Stimulated activated naive CD8-positive, alpha-beta T cell treated with anti-CD3 and anti-CD28 coated beads, Interleukin-15, amount 100 ng/mL, for 72 hours (primary cell): Measurements from ENCODE around the gene CASZ1.

Experiments
- ATAC-seq: fragments of 150-1000 bp; cut with Tn5 transposase; 2 replicates; pipeline ENCODE4 v1.10.0; 2021; ENCODE audit warnings: mild to moderate bottlenecking, moderate library complexity
- DNase-seq, 2 donors: peaks; one replicate each; pipeline ENCODE4 v3.0.0; 2021 to 2022
- H3K27ac Mint-ChIP-seq, 2 donors: one replicate each; pipeline ENCODE4 v1.8.0; 2022; ENCODE audit warnings: mild to moderate bottlenecking in 2 of 2, mixed read lengths in 2 of 2, moderate library complexity in 2 of 2
- H3K27me3 Mint-ChIP-seq: one replicate; pipeline ENCODE4 v1.8.0; 2022; ENCODE audit warnings: mixed read lengths
- H3K4me1 Mint-ChIP-seq: one replicate; pipeline ENCODE4 v1.8.0; 2022; ENCODE audit warnings: mild to moderate bottlenecking, mixed read lengths
- H3K4me3 Mint-ChIP-seq, 2 donors: one replicate each; pipeline ENCODE4 v1.8.0; 2022; ENCODE audit warnings: mild to moderate bottlenecking in 2 of 2, mixed read lengths in 2 of 2, moderate library complexity in 1 of 2
- H3K9me3 Mint-ChIP-seq, 2 donors: one replicate each; pipeline ENCODE4 v1.8.0; 2022; ENCODE audit warnings: mixed read lengths in 2 of 2

CASZ1 gene

DNA sequence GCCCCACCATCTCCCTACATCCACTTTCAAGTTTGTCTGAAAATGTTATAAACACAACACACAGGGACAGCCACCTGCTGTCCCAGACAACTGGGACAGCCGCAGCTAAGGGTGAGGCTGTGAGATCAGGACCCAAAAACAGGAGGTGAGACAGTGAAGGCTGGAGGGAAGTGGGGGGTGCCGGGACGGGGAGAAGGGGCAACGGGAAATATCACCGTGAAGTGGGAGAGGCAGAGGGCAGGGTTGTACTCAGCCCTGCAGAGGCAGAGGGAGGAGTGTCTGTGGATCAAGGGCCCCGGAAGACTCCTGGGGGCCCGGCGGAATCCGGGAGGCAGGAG is 114.4 kb downstream of the CASZ1 start:
- no peak overlapping the region for H3K27ac Mint-ChIP-seq
- H3K4me3 Mint-ChIP-seq, result no peak overlapping the region
- DNase-seq (no peak), ATAC-seq (no peak)
- peaks cover 22% of the 10 kb centered on the region for H3K4me1 Mint-ChIP-seq
- H3K27me3 Mint-ChIP-seq, result no peaks in the 10 kb centered on the region
- H3K9me3 Mint-ChIP-seq, result no peaks in the 10 kb centered on the region

DNA sequence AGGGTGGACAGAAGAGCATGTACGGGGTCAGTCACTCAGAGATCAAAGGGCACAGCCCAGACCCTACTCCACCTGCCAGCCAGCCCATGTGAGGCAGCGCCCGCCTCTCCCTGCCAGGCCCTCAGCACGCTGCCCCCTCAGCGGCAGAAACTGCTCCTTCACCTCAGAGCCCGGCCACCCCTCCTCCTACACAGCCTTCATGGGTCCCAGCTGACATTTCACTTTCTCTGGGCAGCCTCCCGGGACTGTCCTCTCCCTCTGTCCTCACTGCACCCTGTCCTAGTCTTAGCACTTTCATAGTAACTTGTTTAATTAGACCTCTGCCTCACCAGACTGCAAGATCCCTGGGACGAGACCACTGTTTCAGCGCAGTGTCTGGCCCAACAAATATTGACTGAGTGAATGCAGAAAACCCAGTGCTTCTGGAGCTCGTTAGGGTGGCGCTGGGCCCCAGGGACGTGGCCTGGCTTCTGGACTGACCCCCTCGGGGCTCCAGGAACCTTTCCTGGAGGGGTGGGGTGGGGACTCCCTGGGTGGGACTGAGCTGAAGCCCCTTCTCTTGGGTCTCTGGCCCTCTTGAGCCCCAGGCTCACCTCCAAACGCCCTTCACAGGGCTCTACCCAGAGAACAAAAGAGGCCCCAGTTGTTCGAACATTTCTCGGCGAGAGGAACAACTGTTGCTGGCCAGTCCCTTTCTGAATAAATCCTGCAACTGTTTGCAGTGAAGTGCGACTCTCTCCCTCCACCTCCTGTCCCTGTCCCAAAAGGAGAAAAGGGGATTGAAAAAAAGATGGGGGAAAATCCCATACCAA is 114.9 kb downstream of the CASZ1 start:
- DNase-seq (no peak), ATAC-seq (no peak)
- H3K27me3 Mint-ChIP-seq, result no peaks in the 10 kb centered on the region
- H3K27ac Mint-ChIP-seq, result peak overlapping the region in 1 of 2 donors; percentile 56
- H3K4me3 Mint-ChIP-seq, result no peak overlapping the region
- no peaks in the 10 kb centered on the region for H3K9me3 Mint-ChIP-seq
- H3K4me1 Mint-ChIP-seq, result peaks cover 28% of the 10 kb centered on the region

DNA sequence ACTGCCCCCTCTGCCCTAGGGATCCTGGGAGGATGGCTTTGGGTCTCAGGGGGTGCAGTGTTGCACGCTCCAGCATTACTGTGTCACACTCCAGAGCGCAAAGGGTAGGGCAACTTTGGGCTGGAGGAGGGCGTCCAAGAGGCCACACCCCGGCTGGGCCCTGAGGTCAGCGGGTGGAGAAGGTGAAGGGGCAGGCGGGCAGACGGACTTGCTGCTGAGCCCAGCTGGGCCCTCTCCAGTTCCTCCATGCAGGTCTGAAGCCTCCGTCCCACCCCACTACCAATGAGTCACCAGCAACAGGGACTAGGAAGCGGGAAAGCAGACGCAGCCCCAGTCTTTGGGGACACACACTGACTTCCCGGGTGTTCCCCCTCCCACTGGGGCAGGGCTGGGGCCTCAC is 116.0 kb downstream of the CASZ1 start:
- DNase-seq (no peak), ATAC-seq (no peak)
- Mint-ChIP-seq H3K27ac (no peak overlapping the region), H3K4me1 (peaks cover 34% of the 10 kb centered on the region), H3K9me3 (no peaks in the 10 kb centered on the region), H3K27me3 (no peaks in the 10 kb centered on the region), H3K4me3 (no peak overlapping the region)

DNA sequence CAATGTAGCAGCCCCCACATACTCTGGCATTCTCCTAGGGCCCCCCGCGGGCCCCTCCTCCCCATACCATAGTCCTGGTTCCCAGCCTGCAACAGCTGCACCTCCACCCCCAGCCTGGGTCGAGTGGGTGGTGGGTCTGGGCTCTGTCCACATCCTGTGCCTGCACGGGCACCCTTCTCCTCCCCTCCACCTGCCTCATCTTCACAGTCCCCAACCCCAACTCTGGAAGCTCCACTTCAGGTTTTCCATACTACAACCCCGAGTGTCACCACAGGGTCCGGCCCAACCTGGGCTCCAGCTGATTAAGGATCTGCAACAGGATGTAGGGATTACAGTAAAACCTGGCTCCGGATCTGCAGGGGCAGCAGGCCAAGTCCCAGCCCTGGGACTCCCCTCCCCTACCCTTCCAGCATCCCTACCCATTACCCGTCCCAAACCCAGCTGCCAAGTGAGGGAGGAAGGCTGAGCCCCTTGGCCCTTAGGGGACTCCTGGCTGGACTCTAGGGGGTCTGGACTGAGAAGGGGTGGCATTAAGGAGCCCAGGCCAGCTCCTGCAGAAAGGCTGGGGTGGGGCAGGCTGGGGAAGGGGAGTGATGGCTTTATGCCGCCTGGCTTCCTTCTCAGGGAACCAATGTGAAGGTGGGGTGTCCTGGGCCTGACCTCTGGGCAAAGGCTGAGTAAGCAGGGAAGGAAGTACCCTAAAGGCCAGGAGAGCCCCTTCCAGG is 116.8 kb downstream of the CASZ1 start:
- no peak overlapping the region for H3K4me3 Mint-ChIP-seq
- H3K27ac Mint-ChIP-seq, result peak overlapping the region in 1 of 2 donors; percentile 54
- no peaks in the 10 kb centered on the region for H3K27me3 Mint-ChIP-seq
- no peaks in the 10 kb centered on the region for H3K9me3 Mint-ChIP-seq
- peaks cover 34% of the 10 kb centered on the region for H3K4me1 Mint-ChIP-seq
- DNase-seq (no peak), ATAC-seq (peak; percentile 44)

DNA sequence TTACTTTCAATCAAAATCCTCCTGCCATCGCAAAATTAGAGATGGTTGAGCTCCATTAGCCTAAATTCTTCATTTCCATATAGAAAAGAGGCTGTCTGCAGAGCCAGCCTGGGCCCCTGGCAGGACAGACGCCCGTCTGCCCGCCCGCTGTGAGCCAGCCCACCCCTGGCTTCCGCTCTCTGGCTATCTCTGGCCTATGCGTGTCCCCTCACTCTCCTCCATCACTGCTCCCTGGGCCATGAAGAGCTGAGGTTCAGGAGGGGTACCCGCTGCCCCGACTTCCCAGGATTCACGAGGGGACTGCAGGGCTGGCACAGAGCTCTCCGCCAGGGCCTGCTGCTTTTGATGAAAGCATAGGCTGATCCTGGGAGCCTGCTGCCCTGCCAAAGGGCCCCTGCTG is 117.6 kb downstream of the CASZ1 start:
- DNase-seq, result no peak
- no peak overlapping the region for H3K27ac Mint-ChIP-seq
- no peak overlapping the region for H3K4me3 Mint-ChIP-seq
- no peaks in the 10 kb centered on the region for H3K9me3 Mint-ChIP-seq
- H3K4me1 Mint-ChIP-seq, result peaks cover 34% of the 10 kb centered on the region
- ATAC-seq, result no peak
- H3K27me3 Mint-ChIP-seq, result no peaks in the 10 kb centered on the region

DNA sequence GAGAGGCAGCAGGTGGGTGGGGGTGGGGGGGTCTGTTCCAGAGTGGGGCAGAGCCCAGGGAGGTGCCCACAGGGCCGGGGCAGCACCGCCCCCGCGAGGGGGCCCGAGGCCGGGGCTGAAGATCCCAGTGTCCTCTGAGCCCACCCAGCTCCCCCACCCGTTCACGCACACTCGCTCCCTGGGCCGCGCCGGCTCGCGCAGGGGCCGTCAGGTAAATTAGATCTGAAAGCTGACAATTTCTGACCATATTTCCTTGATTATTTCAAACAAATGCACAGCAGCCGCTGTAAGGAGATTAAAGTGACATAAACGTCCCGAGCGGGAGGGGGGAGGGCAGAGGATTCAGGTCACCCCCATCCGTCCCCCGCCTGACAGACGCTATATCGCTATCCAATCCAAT is 118.0 kb downstream of the CASZ1 start:
- no peak for ATAC-seq

DNA sequence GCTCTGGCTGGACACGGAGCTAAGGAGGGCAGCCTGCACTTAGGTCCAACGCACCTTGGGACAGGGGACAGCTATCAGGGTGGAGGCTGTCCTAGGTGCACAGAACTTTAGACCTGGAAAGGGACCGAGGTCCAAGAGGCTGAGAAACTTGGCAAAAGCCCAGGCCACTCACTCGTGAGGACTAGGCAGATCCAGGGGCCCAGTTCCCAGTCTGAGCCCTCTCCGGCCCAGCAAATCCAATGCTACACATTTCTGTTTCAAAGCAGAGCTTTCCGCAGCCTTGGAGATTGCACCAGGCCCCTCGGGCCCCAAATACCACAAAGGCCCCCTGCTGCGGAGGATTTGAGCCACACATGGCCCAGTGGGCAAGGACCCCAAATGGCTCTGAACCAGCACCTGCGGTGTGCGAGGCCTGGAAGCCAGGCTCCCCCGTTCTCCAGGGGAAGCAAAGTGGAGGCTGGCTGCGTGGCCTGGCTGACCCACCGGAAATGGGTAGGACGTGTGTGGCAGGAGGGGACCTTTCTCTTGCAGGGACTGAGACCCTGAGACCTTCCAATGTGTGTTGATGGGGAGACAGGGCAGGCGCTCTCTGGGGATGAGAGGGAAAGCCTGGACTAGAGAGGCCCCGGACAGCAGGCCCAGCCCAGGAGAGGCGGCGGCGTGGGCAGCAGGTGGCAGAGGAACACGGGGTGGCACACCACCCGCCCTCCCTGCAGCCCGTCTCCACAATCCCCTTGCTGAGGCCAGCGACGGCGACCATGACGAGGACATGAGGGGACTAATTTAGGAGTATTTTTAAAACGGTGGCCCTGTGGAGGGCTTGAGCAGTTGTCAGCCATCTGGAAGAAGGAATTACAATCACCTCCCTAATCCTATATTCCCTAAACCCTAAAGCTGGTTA is 118.7 kb downstream of the CASZ1 start:
- ATAC-seq (no peak), DNase-seq (no peak)
- Mint-ChIP-seq H3K27ac (peak overlapping the region in 1 of 2 donors; percentile 46), H3K27me3 (no peaks in the 10 kb centered on the region), H3K9me3 (no peaks in the 10 kb centered on the region), H3K4me1 (peaks cover 28% of the 10 kb centered on the region), H3K4me3 (no peak overlapping the region)

More for the DNA sequence above, 118.0 kb downstream of the CASZ1 start:
- Mint-ChIP-seq H3K4me3 (no peak overlapping the region), H3K9me3 (no peaks in the 10 kb centered on the region), H3K4me1 (peaks cover 34% of the 10 kb centered on the region), H3K27me3 (no peaks in the 10 kb centered on the region), H3K27ac (no peak overlapping the region)
- no peak for DNase-seq

DNA sequence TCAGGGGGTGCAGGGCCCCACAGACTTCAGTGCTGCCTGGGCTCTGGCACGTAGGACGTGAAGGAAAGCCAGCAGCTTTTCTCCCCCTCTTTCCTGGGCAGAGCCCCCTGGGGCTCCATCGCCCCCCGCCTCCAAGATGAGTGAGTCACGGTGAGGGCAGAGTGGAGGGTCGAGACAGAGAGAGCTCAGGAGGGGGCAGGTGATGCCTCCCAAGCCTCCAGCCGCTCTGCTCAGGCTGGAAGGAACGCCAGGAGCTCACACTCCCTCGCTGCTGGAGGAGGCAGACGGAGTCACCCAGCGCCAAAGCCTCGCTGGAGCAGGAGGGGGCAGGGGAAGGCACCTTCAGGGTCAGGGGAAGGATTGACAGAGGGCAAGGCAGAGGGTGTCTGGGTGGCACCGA is 119.5 kb downstream of the CASZ1 start:
- Mint-ChIP-seq H3K4me3 (no peak overlapping the region), H3K27me3 (no peaks in the 10 kb centered on the region), H3K4me1 (peaks cover 25% of the 10 kb centered on the region), H3K9me3 (no peaks in the 10 kb centered on the region), H3K27ac (peak overlapping the region in 1 of 2 donors; percentile 46)
- DNase-seq (no peak), ATAC-seq (no peak)

DNA sequence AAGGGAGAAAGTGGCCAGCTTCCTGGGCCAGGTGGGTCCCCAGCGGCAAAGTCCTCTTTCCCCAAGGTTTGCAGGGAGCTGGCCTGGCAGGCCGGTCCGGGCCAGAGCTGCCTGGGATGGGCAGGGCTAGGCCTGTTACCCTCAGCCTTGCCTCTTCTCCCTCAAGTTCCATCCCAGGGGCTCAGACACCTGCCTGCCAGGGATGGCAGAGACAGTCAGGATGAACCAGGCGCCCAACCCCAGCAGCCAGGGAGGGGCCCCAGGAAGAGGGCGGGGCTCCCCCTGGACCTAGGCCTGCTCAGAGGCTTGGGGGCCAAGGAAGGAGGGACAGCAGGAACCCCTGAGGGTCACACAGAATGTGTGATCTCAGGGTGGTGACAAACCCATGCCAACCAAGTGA is 120.6 kb downstream of the CASZ1 start:
- DNase-seq, result no peak
- Mint-ChIP-seq H3K9me3 (no peaks in the 10 kb centered on the region), H3K27ac (no peak overlapping the region), H3K4me1 (peaks cover 20% of the 10 kb centered on the region), H3K4me3 (no peak overlapping the region), H3K27me3 (no peaks in the 10 kb centered on the region)
- no peak for ATAC-seq

DNA sequence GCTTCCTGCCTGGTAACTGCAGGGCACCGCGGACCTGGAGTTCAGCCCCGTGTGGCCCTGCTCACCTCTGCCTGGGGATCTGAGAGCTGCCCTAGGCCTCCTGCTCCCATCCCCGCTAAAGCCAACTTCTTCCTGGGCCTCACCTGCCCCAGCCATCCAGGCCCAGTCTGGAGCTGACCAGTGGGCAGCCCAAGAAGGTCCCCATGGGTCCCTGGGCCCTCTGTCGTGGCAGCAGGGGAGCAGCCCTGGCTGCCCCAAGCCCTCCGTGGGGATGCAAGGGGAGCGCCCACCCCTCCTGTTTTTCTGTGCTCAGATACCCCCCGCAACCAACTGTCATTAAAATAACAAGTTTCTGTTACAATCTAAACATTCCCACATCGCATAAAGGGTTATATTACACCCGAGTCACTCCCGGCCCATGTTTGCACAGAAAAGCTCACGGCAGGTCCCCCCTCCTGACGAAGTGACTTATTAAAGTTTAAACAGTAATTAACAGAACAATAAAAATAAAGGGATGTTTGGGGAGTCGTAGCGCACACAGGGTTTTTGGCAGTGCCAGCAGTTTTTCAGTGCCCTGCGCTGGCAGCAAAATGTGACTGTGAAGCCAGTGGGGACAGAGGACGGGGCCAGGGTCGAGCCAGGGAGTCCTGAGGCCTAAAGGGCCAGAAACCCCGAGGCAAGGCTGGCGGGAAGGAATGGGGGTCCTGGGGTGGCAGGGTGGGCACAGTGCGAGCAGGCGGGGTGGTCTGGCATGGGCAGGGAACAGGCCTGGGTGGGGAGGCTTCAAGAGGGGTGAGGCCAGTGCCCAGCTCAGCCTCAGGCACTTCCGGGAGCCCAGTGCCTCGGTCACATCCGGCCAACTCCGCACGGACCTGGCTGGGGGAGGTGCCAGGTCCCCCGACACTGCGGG is 121.5 kb downstream of the CASZ1 start:
- DNase-seq, result no peak
- Mint-ChIP-seq H3K27me3 (no peaks in the 10 kb centered on the region), H3K4me3 (no peak overlapping the region), H3K4me1 (peaks cover 20% of the 10 kb centered on the region), H3K9me3 (no peaks in the 10 kb centered on the region), H3K27ac (no peak overlapping the region)
- ATAC-seq, result no peak

DNA sequence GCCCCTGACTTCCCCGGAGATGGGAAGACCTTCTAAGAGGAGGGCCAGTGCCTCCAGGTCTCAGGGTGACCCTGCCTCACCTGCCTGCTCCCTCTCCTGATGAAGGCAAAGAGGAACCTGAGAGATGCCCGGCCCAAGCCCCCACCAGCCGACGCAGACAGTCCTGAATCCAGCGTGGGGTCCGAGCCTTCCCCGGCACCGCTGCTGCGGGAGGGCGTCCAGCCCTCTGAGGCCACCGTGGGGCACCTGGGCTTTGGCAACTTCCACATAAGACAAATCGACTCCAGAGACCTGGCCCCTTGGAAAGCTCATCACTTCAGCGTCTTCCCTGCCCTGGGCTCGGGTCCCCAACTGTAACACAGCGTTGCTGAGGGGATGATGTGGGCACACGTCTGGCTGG is 122.2 kb downstream of the CASZ1 start:
- no peak overlapping the region for H3K4me3 Mint-ChIP-seq
- DNase-seq (no peak), ATAC-seq (no peak)
- no peaks in the 10 kb centered on the region for H3K9me3 Mint-ChIP-seq
- no peaks in the 10 kb centered on the region for H3K27me3 Mint-ChIP-seq
- no peak overlapping the region for H3K27ac Mint-ChIP-seq
- peaks cover 14% of the 10 kb centered on the region for H3K4me1 Mint-ChIP-seq

DNA sequence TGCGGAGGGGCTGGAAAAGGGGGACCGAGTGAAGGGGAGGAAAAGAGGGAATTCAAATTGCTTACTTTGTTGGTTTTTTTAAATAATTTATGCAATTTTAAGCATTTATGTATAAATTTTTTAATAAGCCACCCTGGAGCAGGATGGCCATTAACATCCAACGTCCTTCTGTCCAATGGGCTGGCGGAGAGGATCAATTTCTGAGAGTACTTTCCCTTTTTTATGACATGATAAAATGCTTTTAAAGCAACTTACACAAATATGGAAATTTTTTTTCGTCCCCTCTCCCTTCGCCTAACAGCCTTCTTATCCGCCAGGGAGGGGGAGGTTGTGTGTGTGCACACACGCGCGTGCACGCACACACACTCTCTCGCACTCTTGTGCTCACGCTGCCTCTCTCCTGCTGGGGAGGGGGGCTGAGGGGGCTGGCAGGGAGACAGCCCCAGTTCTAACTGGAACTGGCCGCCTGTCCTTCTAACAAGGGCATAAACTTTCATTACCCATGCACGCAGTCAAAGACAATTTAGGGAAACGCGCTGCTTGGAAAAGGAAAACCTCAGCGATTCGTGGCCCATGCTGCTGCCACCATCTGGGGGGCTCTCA is 123.2 kb downstream of the CASZ1 start:
- DNase-seq (no peak), ATAC-seq (no peak)
- Mint-ChIP-seq H3K4me3 (no peak overlapping the region), H3K27ac (no peak overlapping the region), H3K9me3 (no peaks in the 10 kb centered on the region), H3K27me3 (no peaks in the 10 kb centered on the region), H3K4me1 (peaks cover 13% of the 10 kb centered on the region)

DNA sequence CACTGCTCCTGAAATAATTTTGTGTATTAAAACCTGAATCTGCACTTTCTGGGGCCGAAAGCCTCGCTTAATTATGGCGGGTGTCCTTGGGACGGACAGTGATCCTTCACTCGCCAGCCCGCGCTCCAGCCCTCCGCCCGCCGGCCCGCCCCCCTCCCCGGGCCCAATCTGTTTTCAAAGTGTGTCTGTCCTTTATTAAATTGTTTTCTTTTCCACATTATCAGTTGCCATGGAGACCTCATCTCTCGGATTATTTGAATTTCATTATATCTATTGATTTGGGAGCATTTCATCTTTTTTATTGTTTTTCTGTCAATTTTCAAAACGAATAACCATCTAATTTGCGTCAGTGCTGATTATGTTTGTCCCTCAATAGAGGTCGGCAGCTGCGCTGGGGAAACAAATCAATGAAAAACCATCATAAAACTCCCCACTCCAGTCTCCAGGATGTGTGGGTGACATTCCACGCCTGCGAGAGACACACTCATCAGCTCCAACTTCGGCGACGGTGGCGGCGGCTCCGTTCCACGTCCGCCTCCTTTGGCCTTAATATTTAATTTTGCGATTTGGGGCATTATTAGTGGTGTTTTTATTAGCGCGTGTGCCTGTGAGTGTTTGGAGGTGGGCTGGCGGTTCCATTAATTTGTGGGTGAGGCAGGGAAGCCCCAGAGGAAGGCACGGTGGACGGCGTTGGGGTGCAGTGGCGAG is 123.9 kb downstream of the CASZ1 start:
- Mint-ChIP-seq H3K9me3 (no peaks in the 10 kb centered on the region), H3K27me3 (no peaks in the 10 kb centered on the region), H3K27ac (no peak overlapping the region), H3K4me3 (no peak overlapping the region), H3K4me1 (peaks cover 13% of the 10 kb centered on the region)
- no peak for ATAC-seq
- no peak for DNase-seq

DNA sequence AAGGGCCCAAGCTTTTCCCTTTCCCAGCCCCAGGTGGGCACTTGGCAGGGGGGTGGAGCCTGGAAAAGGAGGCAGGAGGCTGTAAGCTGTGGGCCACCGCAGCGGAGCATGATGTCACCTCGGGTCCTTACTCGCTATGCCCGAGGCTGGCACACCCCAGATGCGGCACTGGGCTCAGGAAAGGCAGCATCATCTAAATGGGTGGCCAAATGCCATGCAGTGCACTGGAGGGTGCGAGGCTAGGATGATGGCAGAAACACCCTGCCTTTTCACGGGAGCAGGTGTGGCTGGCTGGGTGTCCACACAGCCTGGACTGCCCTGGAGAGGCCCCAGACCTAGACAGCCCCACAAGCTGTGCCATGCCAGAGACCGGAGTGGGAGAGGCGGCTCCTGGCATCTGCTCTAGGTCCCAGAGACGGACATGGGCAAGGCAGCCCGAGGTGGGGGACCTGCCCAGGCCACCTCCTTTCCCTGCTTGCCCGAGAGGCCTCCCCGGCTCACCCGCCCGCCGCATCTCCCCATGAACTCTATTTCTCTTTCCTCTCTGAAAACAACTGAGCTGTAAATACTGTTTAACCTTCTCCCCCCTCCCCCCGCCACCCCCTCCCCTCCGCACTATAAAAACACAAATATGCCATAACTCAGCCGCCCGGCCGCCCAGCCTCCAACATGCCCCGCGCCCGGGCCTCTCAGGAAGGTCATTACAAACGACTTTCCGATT is 124.7 kb downstream of the CASZ1 start:
- H3K27ac Mint-ChIP-seq, result no peak overlapping the region
- no peaks in the 10 kb centered on the region for H3K9me3 Mint-ChIP-seq
- H3K27me3 Mint-ChIP-seq, result no peaks in the 10 kb centered on the region
- no peak overlapping the region for H3K4me3 Mint-ChIP-seq
- no peak for ATAC-seq
- DNase-seq, result no peak
- peaks cover 8% of the 10 kb centered on the region for H3K4me1 Mint-ChIP-seq
